Uterus (tissue), 2 donors: ENCODE data around the gene CPEB1.

Experiments used
- CTCF ChIP-seq, 4 experiments: fragments of 200-600 bp in 2 of 4; fragments of 450-650 bp in 2 of 4; sonication (generic) in 2 of 4; IDR thresholded peaks; one replicate each; pipeline ENCODE4 v1.5.1; 2016 to 2019; ENCODE audit warnings: antibody characterized with exemption in 4 of 4, mild to moderate bottlenecking in 2 of 4, moderate library complexity in 1 of 4
- POLR2A ChIP-seq, 2 donors: fragments of 450-650 bp; IDR thresholded peaks; one replicate each; pipeline ENCODE4 v1.6.1; 2016; ENCODE audit warnings: antibody characterized with exemption in 2 of 2, mild to moderate bottlenecking in 1 of 2, moderate library complexity in 1 of 2

DNA sequence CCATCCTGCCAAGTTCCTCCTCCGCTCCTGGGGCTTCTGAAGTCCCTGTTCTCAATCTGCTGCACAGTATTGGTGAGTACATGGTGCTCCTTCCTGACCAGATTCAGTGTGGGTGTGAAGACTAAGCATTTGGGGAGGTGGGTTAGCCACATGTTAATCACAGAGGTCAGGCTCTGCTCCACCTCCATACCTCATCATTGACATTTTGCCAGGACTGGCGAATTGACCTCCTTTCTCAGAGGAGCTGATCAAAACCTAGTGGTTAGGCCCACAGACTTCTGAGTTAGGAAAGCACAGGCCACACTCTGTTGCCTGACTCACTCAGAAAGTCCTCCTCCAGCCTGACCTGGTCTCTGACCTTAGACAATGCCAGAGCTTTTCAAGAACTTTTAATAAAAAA, 98.5 kb downstream of the CPEB1 start:
- TF ChIP-seq POLR2A (IDR thresholded peaks at IDR 0.05) (no peak), CTCF (IDR thresholded peaks at IDR 0.05) (no peak)
